GM12878 (cell line): ENCODE measurements around the gene DAPK2. TPM values are rescaled to one million over a fixed set of nuclear protein-coding genes. Genes with fewer than 3 reads are reported as not detected.

Experiments used
- ATAC-seq: fragments of 200-7000 bp; cut with Tn5 transposase; 3 replicates; pipeline ENCODE4 v1.9.1; 2020; ENCODE audit warnings: mild to moderate bottlenecking, moderate library complexity
- BruUV-seq: library from RNA; stranded (reverse); fragments of 400-500 nt; replicated peaks from 2 replicates; lab custom pipeline; 2021; lab: Mats Ljungman, UMichigan
- CTCF ChIA-PET: fragments of 300-600 bp; sonication (Branson Sonifier 250); formaldehyde crosslinking; extraction: SDS; loops from one replicate; lab custom pipeline; 2021; ENCODE audit warnings: inconsistent platforms; lab: Yijun Ruan, JAX
- POLR2A ChIA-PET: fragments of 350-600 bp; formaldehyde crosslinking; extraction: SDS; loops from one replicate; lab custom pipeline; 2021; ENCODE audit warnings: inconsistent platforms; lab: Charles Lee
- RAD21 ChIA-PET: fragments of 300-600 bp; sonication (Branson Sonifier 250); formaldehyde crosslinking; loops from one replicate; lab custom pipeline; 2023; ENCODE audit warnings: antibody characterized with exemption; ENCODE audit not compliant: unreplicated experiment; lab: Charles Lee
- SMC1A ChIA-PET: fragments of 300-600 bp; sonication (Branson Sonifier 250); formaldehyde crosslinking; loops from one replicate; lab custom pipeline; 2023; ENCODE audit not compliant: unreplicated experiment, uncharacterized antibody; lab: Charles Lee
- DNase-seq: peaks from one replicate; pipeline ENCODE4 v3.0.0-alpha.2; 2011; ENCODE audit warnings: low read depth, low spot score
- FAIRE-seq: peaks from 3 replicates; lab custom pipeline; 2011; peaks lifted over from hg19 to GRCh38; lab: Jason Lieb, UNC
- H2AFZ ChIP-seq: 2 replicates; pipeline ENCODE4 v1.6.0; 2011; ENCODE audit warnings: low read depth, low read length, control low read depth; ENCODE audit not compliant: control insufficient read depth
- H3K27ac ChIP-seq: 2 replicates; pipeline ENCODE4 v1.5.1; 2011; ENCODE audit warnings: control low read depth; ENCODE audit not compliant: control insufficient read depth, insufficient read depth
- H3K27me3 ChIP-seq, 2 experiments: replicated peaks in 1 of 2; 2 replicates each; pipeline versions ENCODE4 v1.6.0 to v1.6.1; 2011; ENCODE audit warnings: low read length in 1 of 2; ENCODE audit not compliant: control insufficient read depth in 2 of 2, insufficient read depth in 2 of 2
- H3K36me3 ChIP-seq, 2 experiments: 2 replicates each; pipeline ENCODE4 v1.5.1; 2011; ENCODE audit warnings: low read length in 1 of 2; ENCODE audit not compliant: control insufficient read depth in 2 of 2, insufficient read depth in 2 of 2
- H3K4me1 ChIP-seq: 2 replicates; pipeline ENCODE4 v1.6.1; 2011; ENCODE audit warnings: mild to moderate bottlenecking, low read length, moderate library complexity, mixed read lengths; ENCODE audit not compliant: control insufficient read depth, insufficient read depth
- H3K4me2 ChIP-seq: 2 replicates; pipeline ENCODE4 v1.6.0; 2011; ENCODE audit warnings: control low read depth; ENCODE audit not compliant: control insufficient read depth, insufficient read depth
- H3K4me3 ChIP-seq: fragments of 200-600 bp; sonication (generic); 2 replicates; pipeline ENCODE4 v1.5.1; 2016
- H3K79me2 ChIP-seq: 2 replicates; pipeline ENCODE4 v1.6.0; 2011; ENCODE audit warnings: low read length; ENCODE audit not compliant: control insufficient read depth, insufficient read depth
- H3K9ac ChIP-seq: 2 replicates; pipeline ENCODE4 v1.8.0; 2011; ENCODE audit warnings: low read length, control low read depth, mixed read lengths; ENCODE audit not compliant: control insufficient read depth, insufficient read depth
- H3K9me3 ChIP-seq: replicated peaks from 3 replicates; pipeline ENCODE4 v1.5.1; 2011; ENCODE audit warnings: mild to moderate bottlenecking, low read length; ENCODE audit not compliant: control insufficient read depth, insufficient read depth
- H4K20me1 ChIP-seq: 2 replicates; pipeline ENCODE4 v1.6.0; 2011; ENCODE audit not compliant: control insufficient read depth, insufficient read depth
- MEF2B ChIP-seq: fragments of 450-650 bp; IDR thresholded peaks from 2 replicates; pipeline ENCODE4 v1.6.1; 2018; ENCODE audit warnings: mild to moderate bottlenecking, moderate library complexity; ENCODE audit not compliant: partially characterized antibody, poor library complexity, severe bottlenecking
- SMARCA5 ChIP-seq: fragments of 450-650 bp; IDR thresholded peaks from 2 replicates; pipeline ENCODE4 v1.6.1; 2017; ENCODE audit warnings: mild to moderate bottlenecking
- ZNF592 ChIP-seq: fragments of 450-650 bp; IDR thresholded peaks from 2 replicates; pipeline ENCODE4 v1.6.1; 2017; ENCODE audit warnings: mild to moderate bottlenecking, moderate library complexity
- WGBS: methylation state at CpG from one replicate; pipeline ENCODE4 v1.1.6; 2016; ENCODE audit warnings: low lambda C conversion rate; ENCODE audit not compliant: insufficient replicate concordance, insufficient coverage; ENCODE audit errors: missing lambda C conversion rate; 5-methylcytosine and 5-hydroxymethylcytosine counted together
- in situ Hi-C: fragments of 300-500 bp; cut with MboI; formaldehyde crosslinking; loops from 9 replicates; pipeline ENCODE4 v1.14.3; 2018; ENCODE audit warnings: mixed read lengths
- intact Hi-C: fragments of 100-400 bp; cut with micrococcal nuclease; formaldehyde crosslinking; loops from one replicate; pipeline ENCODE4 v1.14.2; 2022; ENCODE audit not compliant: unreplicated experiment
- polyA plus RNA-seq, 11 experiments: library from polyadenylated mRNA; depleted of rRNA in 4 of 11; unstranded in 6 of 11; stranded (reverse) in 5 of 11; fragments of >200 nt; fragmentation: Nextera tagmentation in 4 of 11; fragmentation: Illumina TruSeq in 1 of 11; extraction: Ambion mirVana in 4 of 11; extraction: Trizol in 1 of 11; gene quantifications; 1 replicate in 1 of 11; 2 replicates in 10 of 11; pipeline versions ENCODE4 v1.2.1 to v1.2.3, GENCODE V29; 2011 to 2016; ENCODE audit warnings: inconsistent platforms in 2 of 11, missing spikeins in 2 of 11, low read depth in 1 of 11
- total RNA-seq, 4 experiments: library from RNA; depleted of rRNA in 3 of 4; stranded (reverse); fragments of >200 nt in 3 of 4; fragmentation: Illumina TruSeq in 1 of 4; extraction: Trizol in 1 of 4; gene quantifications; 2 replicates each; pipeline versions ENCODE4 v1.2.1 to v1.2.3, GENCODE V29; 2013 to 2021

The DAPK2 gene
- total and polyA plus RNA-seq, 10 of the 15 experiments (the other 5 are each of a cell fraction or from before 2014, with no cell fraction given): 0.69 to 8.4 (median 4.1) TPM

DNA sequence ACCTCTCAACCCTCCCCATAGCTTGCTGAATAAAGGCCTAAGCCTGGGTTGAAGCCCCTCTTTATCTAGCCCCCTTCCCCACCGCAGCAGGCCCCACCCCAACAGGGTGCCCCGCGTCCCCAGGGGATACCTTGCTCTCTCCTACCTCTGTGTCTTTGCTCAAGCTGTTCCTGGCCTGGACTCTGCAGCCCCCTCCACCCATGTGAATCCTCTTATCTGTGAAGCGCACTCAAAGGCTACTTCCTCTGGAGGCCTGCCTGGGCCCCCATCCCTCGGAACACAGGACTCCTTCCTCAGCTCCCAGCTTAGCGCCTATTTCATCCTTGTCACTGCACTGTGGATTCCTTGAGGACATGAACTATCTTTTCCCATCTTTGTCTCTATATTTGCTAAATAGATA lies 151.1 kb downstream of the DAPK2 start:
- H3K4me3 ChIP-seq: no peak overlapping the region
- no peaks in the 10 kb centered on the region; the same call in 2 of the 3 replicates for H3K9me3 ChIP-seq
- ChIA-PET POLR2A (interaction anchor here (2.8 kb wide), 1 partner anchor 12 kb away, joined by 15 read pairs; no protein-coding TSS in a partner anchor), CTCF (interaction anchor here (0.6 to 8.7 kb wide), 11 partner anchors 9 to 172 kb away, joined by 3 to 147 read pairs (median 7); partner anchors contain the start of gene DAPK2), SMC1A (interaction anchor here (0.8 to 9.9 kb wide), 21 partner anchors 9 to 285 kb away, joined by 3 to 143 read pairs (median 8); partner anchors contain the start of gene DAPK2), RAD21 (interaction anchor here (0.6 to 9.0 kb wide), 16 partner anchors 13 to 150 kb away, joined by 3 to 77 read pairs (median 12); no protein-coding TSS in a partner anchor)
- no peak for ATAC-seq
- H3K36me3 ChIP-seq: no peaks in the 10 kb centered on the region
- peak overlapping the region; percentile 84; the same call in 1 of the 2 replicates for H3K27ac ChIP-seq
- H3K4me1 ChIP-seq: peaks cover 63% of the 10 kb centered on the region
- in situ Hi-C loops (no loop called here), intact Hi-C loops (loop anchor here (10.0 kb wide), 1 partner anchor 390 kb away; the partner anchor contains the start of gene USP3)
- FAIRE-seq: no peak
- WGBS: 88% methylated on average over 6 of the region's 6 CpGs
- no peaks in the 10 kb centered on the region for H3K79me2 ChIP-seq
- no peak overlapping the region for H3K9ac ChIP-seq
- H2AFZ ChIP-seq: no peak overlapping the region
- peak overlapping the region; percentile 7; the same call in 1 of the 2 replicates for H3K4me2 ChIP-seq
- TF ChIP-seq ZNF592 (no peak), MEF2B (peak; percentile 20), SMARCA5 (no peak)
- no peaks in the 10 kb centered on the region for H4K20me1 ChIP-seq
- no peaks in the 10 kb centered on the region for H3K27me3 ChIP-seq
- DNase-seq: no peak
- BruUV-seq: no TSS peak
